ENCODE measurements around the gene RRP9. TPM values are rescaled to one million over a fixed set of nuclear protein-coding genes. Genes with fewer than 3 reads are reported as not detected.

Gene RRP9
- total and polyA plus RNA-seq, 2 donors from 2014 or later, result 17.8 to 18.6 TPM

- TF ChIP-seq CTCF (IDR thresholded peaks at IDR 0.05; ENCODE audit: borderline replicate concordance, extremely low read depth, insufficient read depth), result peak; percentile 44
- H3K36me3 ChIP-seq (ENCODE audit: control insufficient read depth in 2 of 3, insufficient read depth in 3 of 3, low read length in 3 of 3), result peaks cover 0 to 4% (median 3%) of the 10 kb centered on the region in 3 donors
- no peaks in the 10 kb centered on the region for H3K9me3 ChIP-seq (ENCODE audit: control insufficient read depth in 2 of 3, insufficient read depth in 1 of 3, low read length in 3 of 3)
- peak overlapping the region; percentile 57 to 87 (median 82) for H3K4me3 ChIP-seq (ENCODE audit: low read length in 3 of 3)
- no peaks in the 10 kb centered on the region for H3K27me3 ChIP-seq (ENCODE audit: control insufficient read depth, insufficient read depth, low read length)
- intact Hi-C loops (cut with DNase I), result no loop called here
- peak overlapping the region; percentile 30 to 74 (median 52) for H3K9ac ChIP-seq (ENCODE audit: low read length in 3 of 3)
- peaks cover 2 to 28% (median 4%) of the 10 kb centered on the region in 3 donors for H3K4me1 ChIP-seq (ENCODE audit: control insufficient read depth in 2 of 3, insufficient read depth in 2 of 3, low read depth in 1 of 3, low read length in 3 of 3)
- peak overlapping the region; percentile 89 to 97 for H3K27ac ChIP-seq (ENCODE audit: low read depth in 2 of 2, low read length in 2 of 2)
- DNase-seq, result peak in 4 of 5 donors; percentile 65 to 83 (median 72)
- no peak for FAIRE-seq
Observed at GRCh38 chr3:51982352-51982837, 40.7 kb upstream of the RRP9 start.

- Histone ChIP-seq H3K9me3 (ENCODE audit: control insufficient read depth in 2 of 3, insufficient read depth in 1 of 3, low read length in 3 of 3) (no peaks in the 10 kb centered on the region), H3K4me1 (ENCODE audit: control insufficient read depth in 2 of 3, insufficient read depth in 2 of 3, low read depth in 1 of 3, low read length in 3 of 3) (peaks cover 4 to 29% (median 5%) of the 10 kb centered on the region in 3 donors), H3K9ac (ENCODE audit: low read length in 3 of 3) (no peak overlapping the region), H3K4me3 (ENCODE audit: low read length in 3 of 3) (no peak overlapping the region), H3K27ac (ENCODE audit: low read depth in 2 of 2, low read length in 2 of 2) (no peak overlapping the region), H3K36me3 (ENCODE audit: control insufficient read depth in 2 of 3, insufficient read depth in 3 of 3, low read length in 3 of 3) (peaks cover 0 to 4% (median 3%) of the 10 kb centered on the region in 3 donors), H3K27me3 (ENCODE audit: control insufficient read depth, insufficient read depth, low read length) (no peaks in the 10 kb centered on the region)
- TF ChIP-seq CTCF (IDR thresholded peaks at IDR 0.05; ENCODE audit: borderline replicate concordance, extremely low read depth, insufficient read depth), result no peak
- FAIRE-seq (no peak), DNase-seq (no peak)
- intact Hi-C loops (cut with DNase I), result no loop called here
Observed at GRCh38 chr3:51980253-51980652, 38.5 kb upstream of the RRP9 start.

GRCh38 chr3:51978143-51978502, 36.4 kb upstream of the RRP9 start:
- peak overlapping the region in 1 of 2 donors; percentile 9 for H3K27ac ChIP-seq (ENCODE audit: low read depth in 2 of 2, low read length in 2 of 2)
- H3K36me3 ChIP-seq (ENCODE audit: control insufficient read depth in 2 of 3, insufficient read depth in 3 of 3, low read length in 3 of 3), result peaks cover 0 to 4% (median 3%) of the 10 kb centered on the region in 3 donors
- H3K9me3 ChIP-seq (ENCODE audit: control insufficient read depth in 2 of 3, insufficient read depth in 1 of 3, low read length in 3 of 3), result no peaks in the 10 kb centered on the region
- DNase-seq (no peak), FAIRE-seq (no peak)
- H3K9ac ChIP-seq (ENCODE audit: low read length in 3 of 3), result no peak overlapping the region
- peaks cover 3 to 30% (median 4%) of the 10 kb centered on the region in 3 donors for H3K4me1 ChIP-seq (ENCODE audit: control insufficient read depth in 2 of 3, insufficient read depth in 2 of 3, low read depth in 1 of 3, low read length in 3 of 3)
- intact Hi-C loops (cut with DNase I), result no loop called here
- H3K27me3 ChIP-seq (ENCODE audit: control insufficient read depth, insufficient read depth, low read length), result no peaks in the 10 kb centered on the region
- H3K4me3 ChIP-seq (ENCODE audit: low read length in 3 of 3), result no peak overlapping the region
- TF ChIP-seq CTCF (IDR thresholded peaks at IDR 0.05; ENCODE audit: borderline replicate concordance, extremely low read depth, insufficient read depth), result no peak

Data from kidney (tissue), 14 donors.